Natural killer cell treated with Interleukin-12 subunit alpha and Interleukin-12 subunit beta and Interleukin-15 and Interleukin-18, amount 100 ng/mL, for 72 hours (primary cell): ENCODE data around the gene GRIP2. TPM values are rescaled to one million over a fixed set of nuclear protein-coding genes. Genes with fewer than 3 reads are reported as not detected.

Source experiments
- ATAC-seq, 2 donors: fragments of 150-1000 bp; cut with Tn5 transposase in 1 of 2; sonication (Bioruptor Pico), chemical (Tn5 transposase) in 1 of 2; 2 replicates each; pipeline ENCODE4 v1.10.0; 2021
- DNase-seq: peaks from one replicate; pipeline ENCODE4 v3.0.0; 2022; ENCODE audit warnings: low spot score
- H3K27ac Mint-ChIP-seq, 2 donors: 1 replicate in 1 of 2; 2 replicates in 1 of 2; pipeline ENCODE4 v1.8.0; 2022; ENCODE audit warnings: mixed read lengths in 2 of 2, mild to moderate bottlenecking in 1 of 2, moderate library complexity in 1 of 2
- H3K27me3 Mint-ChIP-seq, 2 donors: 1 replicate in 1 of 2; 2 replicates in 1 of 2; pipeline ENCODE4 v1.8.0; 2022; ENCODE audit warnings: mixed read lengths in 2 of 2
- H3K36me3 Mint-ChIP-seq: one replicate; pipeline ENCODE4 v1.8.0; 2022; ENCODE audit warnings: mixed read lengths
- H3K4me1 Mint-ChIP-seq, 2 donors: 1 replicate in 1 of 2; 2 replicates in 1 of 2; pipeline ENCODE4 v1.8.0; 2022; ENCODE audit warnings: low read depth in 2 of 2, mixed read lengths in 2 of 2, mild to moderate bottlenecking in 1 of 2
- H3K4me3 Mint-ChIP-seq: one replicate; pipeline ENCODE4 v1.8.0; 2022; ENCODE audit warnings: mixed read lengths
- H3K9me3 Mint-ChIP-seq: 2 replicates; pipeline ENCODE4 v1.8.0; 2022; ENCODE audit warnings: mixed read lengths
- total RNA-seq, 2 donors: library from RNA; stranded (reverse); gene quantifications; one replicate each; pipeline ENCODE4 v1.2.3, GENCODE V29; 2022

Gene GRIP2
- total RNA-seq, 2 donors from 2014 or later, result not detected

DNA sequence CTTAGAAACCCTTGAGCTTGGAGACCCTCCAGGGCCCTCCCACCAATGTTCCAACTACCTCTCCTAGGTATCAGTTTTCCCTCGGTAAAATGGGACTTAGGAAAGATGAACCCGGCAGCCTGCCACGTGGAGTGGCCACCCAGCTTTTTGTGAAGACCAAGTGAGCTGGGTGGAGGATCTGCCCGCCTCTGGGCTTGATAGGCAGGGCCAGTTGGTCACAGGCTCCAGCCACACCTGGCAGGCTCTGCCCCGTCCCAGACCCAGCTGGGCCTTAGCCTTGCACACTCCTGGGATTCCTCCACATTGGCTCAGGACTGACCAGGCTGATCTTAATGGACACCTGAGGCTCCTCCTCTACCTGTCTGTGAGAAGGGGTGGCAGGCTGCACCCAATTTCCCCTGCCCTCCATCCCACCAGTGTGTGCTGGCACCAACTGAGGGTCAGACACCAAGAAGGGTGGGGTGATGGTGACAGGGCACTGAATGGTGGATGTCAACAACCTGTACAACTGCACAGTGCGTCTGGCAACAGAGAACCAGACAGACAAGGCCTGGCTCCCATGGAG lies 761 bp upstream of the GRIP2 start:
- Mint-ChIP-seq H3K4me1 (no peaks in the 10 kb centered on the region), H3K9me3 (no peaks in the 10 kb centered on the region), H3K36me3 (no peaks in the 10 kb centered on the region), H3K4me3 (no peak overlapping the region), H3K27ac (no peak overlapping the region), H3K27me3 (peaks cover 6 to 8% of the 10 kb centered on the region in 2 donors)
- no peak for DNase-seq
- no peak for ATAC-seq

DNA sequence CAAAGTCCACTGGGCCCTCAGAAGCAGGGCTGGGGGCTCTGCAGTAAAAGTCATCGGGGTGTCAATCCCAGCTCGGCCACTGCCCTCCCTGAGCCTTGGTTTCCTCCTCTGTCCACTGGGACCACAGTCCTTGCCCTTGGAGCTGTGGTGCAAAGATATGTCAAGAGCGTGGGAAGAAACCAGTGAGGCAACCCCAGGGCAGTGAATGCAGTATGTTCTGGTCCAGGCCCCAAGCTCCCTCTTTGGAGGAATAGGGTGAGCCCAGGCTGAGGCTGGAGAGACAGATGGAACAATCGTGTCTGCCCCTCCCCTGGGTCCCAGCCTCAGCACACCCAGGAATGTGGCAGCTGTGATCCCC lies 779 bp downstream of the GRIP2 start:
- no peak overlapping the region for H3K27ac Mint-ChIP-seq
- H3K4me3 Mint-ChIP-seq, result no peak overlapping the region
- H3K27me3 Mint-ChIP-seq, result peaks cover 3 to 6% of the 10 kb centered on the region in 2 donors
- H3K36me3 Mint-ChIP-seq, result no peaks in the 10 kb centered on the region
- H3K4me1 Mint-ChIP-seq, result no peaks in the 10 kb centered on the region
- ATAC-seq (no peak), DNase-seq (no peak)
- H3K9me3 Mint-ChIP-seq, result no peaks in the 10 kb centered on the region

- no peak overlapping the region for H3K4me3 Mint-ChIP-seq
- H3K27me3 Mint-ChIP-seq, result peaks cover 3 to 6% of the 10 kb centered on the region in 2 donors
- H3K9me3 Mint-ChIP-seq, result no peaks in the 10 kb centered on the region
- ATAC-seq, result no peak
- DNase-seq, result no peak
- no peaks in the 10 kb centered on the region for H3K4me1 Mint-ChIP-seq
- H3K27ac Mint-ChIP-seq, result no peak overlapping the region
- H3K36me3 Mint-ChIP-seq, result no peaks in the 10 kb centered on the region
Measured at GRCh38 chr3:14538451-14539088, 1.6 kb downstream of the GRIP2 start.

- no peak for DNase-seq
- no peak for ATAC-seq
- no peak overlapping the region for H3K27ac Mint-ChIP-seq
- no peaks in the 10 kb centered on the region for H3K36me3 Mint-ChIP-seq
- H3K27me3 Mint-ChIP-seq, result peaks cover 6 to 8% of the 10 kb centered on the region in 2 donors
- H3K9me3 Mint-ChIP-seq, result no peaks in the 10 kb centered on the region
- no peaks in the 10 kb centered on the region for H3K4me1 Mint-ChIP-seq
- no peak overlapping the region for H3K4me3 Mint-ChIP-seq
Measured at GRCh38 chr3:14537590-14538450, 2.3 kb downstream of the GRIP2 start.

- DNase-seq (no peak), ATAC-seq (no peak)
- H3K4me3 Mint-ChIP-seq, result no peak overlapping the region
- H3K27me3 Mint-ChIP-seq, result peaks cover 0 to 5% of the 10 kb centered on the region in 2 donors
- H3K36me3 Mint-ChIP-seq, result no peaks in the 10 kb centered on the region
- H3K9me3 Mint-ChIP-seq, result no peaks in the 10 kb centered on the region
- no peak overlapping the region for H3K27ac Mint-ChIP-seq
- no peaks in the 10 kb centered on the region for H3K4me1 Mint-ChIP-seq
Measured at GRCh38 chr3:14536837-14537589, 3.1 kb downstream of the GRIP2 start.

DNA sequence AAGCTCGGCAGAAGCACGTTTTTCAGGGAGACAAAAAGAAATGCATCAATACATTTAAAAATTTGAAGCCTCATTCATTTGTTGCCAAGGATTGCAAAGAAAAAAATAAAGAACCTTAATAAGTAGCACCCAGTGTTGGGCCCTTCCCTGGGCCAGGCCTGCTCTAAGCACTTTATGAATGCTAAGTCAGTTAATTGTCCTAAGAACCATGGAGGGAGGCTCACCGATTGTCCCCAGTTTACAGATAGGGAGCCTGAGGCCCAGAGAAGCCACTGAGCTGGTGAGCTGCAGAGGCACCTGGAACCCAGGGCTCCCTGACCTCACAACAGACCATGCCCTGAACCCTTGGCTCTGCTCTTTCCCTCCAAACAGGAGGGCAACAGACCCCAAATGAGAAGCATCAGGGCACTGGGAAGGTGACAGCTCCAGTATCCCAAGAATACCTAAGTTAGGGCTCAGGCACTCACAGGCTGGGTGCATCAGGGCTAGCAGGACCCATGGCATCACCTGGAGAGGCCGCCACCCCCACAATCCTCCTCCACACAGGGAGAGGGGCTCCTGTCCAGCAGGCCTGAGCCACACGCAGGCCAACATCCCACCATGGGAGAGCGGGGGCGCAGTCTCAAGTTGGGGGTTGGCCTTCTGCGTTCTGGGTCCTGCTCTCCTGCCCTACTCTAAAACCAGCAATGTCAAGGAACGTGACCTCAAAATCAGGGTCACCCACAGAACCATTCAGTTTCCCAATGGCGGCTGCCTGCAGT lies 3.9 kb downstream of the GRIP2 start:
- ATAC-seq (no peak), DNase-seq (no peak)
- Mint-ChIP-seq H3K36me3 (no peaks in the 10 kb centered on the region), H3K27ac (no peak overlapping the region), H3K4me1 (no peaks in the 10 kb centered on the region), H3K4me3 (no peak overlapping the region), H3K9me3 (no peaks in the 10 kb centered on the region), H3K27me3 (peaks cover 3 to 7% of the 10 kb centered on the region in 2 donors)

GRCh38 chr3:14535616-14536015 lies 4.5 kb downstream of the GRIP2 start:
- Mint-ChIP-seq H3K27me3 (peaks cover 9% of the 10 kb centered on the region in 2 donors), H3K4me3 (no peak overlapping the region), H3K9me3 (no peaks in the 10 kb centered on the region), H3K4me1 (no peaks in the 10 kb centered on the region), H3K27ac (no peak overlapping the region), H3K36me3 (no peaks in the 10 kb centered on the region)
- DNase-seq (no peak), ATAC-seq (no peak)

DNA sequence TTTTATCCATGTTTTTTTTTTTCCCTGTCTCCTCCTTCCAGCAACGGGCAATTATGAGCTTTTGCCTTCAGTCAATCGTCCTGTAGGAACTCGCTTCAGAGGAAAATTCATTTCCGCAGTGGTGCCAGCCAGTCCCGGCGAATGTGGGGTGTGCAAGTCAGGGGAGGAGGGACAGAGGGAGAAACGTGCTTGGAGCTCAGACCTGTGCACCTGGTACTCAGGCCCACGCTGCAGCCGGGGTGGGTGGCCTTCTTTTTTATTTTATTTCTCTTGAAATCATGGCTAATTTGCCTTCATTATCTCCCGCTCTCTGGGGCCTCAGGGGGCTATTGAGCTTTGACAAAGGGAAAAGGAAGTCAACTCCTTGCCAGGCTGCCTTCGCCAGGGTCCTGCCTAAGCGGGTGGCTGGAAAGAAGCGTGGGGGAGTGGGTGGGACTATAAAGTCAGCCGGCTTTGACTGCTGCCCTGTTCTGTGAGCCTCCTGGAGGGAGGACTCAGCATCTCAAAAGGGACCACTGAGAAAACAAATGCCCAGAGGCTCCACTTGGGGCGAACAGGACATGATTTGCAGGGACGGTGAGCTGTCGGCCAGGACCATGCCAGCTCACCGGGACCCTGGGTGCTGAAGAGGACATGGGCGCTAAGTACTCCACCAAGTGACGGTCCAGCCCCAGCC lies 5.5 kb downstream of the GRIP2 start:
- ATAC-seq (no peak), DNase-seq (no peak)
- Mint-ChIP-seq H3K4me1 (no peaks in the 10 kb centered on the region), H3K27me3 (peaks cover 10 to 18% of the 10 kb centered on the region in 2 donors), H3K27ac (no peak overlapping the region), H3K4me3 (no peak overlapping the region), H3K9me3 (no peaks in the 10 kb centered on the region), H3K36me3 (no peaks in the 10 kb centered on the region)

- Mint-ChIP-seq H3K27ac (no peak overlapping the region), H3K27me3 (peaks cover 12 to 22% of the 10 kb centered on the region in 2 donors), H3K4me1 (no peaks in the 10 kb centered on the region), H3K4me3 (no peak overlapping the region), H3K9me3 (no peaks in the 10 kb centered on the region), H3K36me3 (no peaks in the 10 kb centered on the region)
- no peak for DNase-seq
- no peak for ATAC-seq
Measured at GRCh38 chr3:14533457-14533958, 6.6 kb downstream of the GRIP2 start.

DNA sequence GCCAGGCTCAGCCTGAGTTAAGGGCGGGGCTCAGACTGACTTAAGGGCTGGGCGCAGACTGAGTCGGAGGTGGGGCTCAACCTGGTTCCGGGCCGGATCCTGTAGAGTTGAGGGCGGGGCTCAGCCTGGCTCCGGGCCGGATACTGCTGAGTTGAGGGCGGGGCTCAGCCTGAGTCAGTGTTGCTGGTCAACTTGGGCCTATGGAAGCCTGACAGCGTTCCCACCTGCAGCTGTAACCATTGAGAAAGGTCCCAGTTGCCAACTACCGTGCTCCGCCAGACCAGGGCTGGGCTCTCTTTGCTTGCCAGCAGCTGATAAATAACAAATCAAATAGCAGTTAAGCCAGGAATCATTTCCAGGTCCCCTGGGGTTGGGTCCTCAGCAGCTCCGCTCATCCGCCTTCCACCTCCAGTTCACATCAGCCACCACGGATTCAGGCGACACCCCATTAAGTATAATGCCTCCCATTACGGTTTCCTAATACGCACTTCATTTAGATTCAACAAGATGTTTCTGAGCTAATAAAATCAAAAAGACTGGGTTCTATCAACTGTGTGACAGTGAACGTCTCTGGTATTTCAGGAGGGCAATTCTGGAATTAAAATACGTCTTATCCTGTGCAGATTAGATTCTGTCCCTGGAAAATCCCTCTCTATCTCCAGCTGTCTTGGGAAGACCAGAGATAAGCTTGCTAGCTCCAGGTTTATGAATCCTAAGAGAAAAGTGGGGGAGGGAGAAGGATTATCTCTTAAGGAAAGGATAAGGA lies 7.3 kb downstream of the GRIP2 start:
- ATAC-seq (peak in 1 of 2 donors; percentile 60), DNase-seq (no peak)
- H3K27me3 Mint-ChIP-seq, result peaks cover 15 to 27% of the 10 kb centered on the region in 2 donors
- no peaks in the 10 kb centered on the region for H3K36me3 Mint-ChIP-seq
- H3K4me3 Mint-ChIP-seq, result no peak overlapping the region
- H3K9me3 Mint-ChIP-seq, result no peaks in the 10 kb centered on the region
- H3K4me1 Mint-ChIP-seq, result no peaks in the 10 kb centered on the region
- no peak overlapping the region for H3K27ac Mint-ChIP-seq

- DNase-seq, result no peak
- no peaks in the 10 kb centered on the region for H3K9me3 Mint-ChIP-seq
- H3K36me3 Mint-ChIP-seq, result no peaks in the 10 kb centered on the region
- peaks cover 18 to 29% of the 10 kb centered on the region in 2 donors for H3K27me3 Mint-ChIP-seq
- no peak overlapping the region for H3K27ac Mint-ChIP-seq
- no peak for ATAC-seq
- H3K4me1 Mint-ChIP-seq, result no peaks in the 10 kb centered on the region
- no peak overlapping the region for H3K4me3 Mint-ChIP-seq
Measured at GRCh38 chr3:14531856-14532395, 8.2 kb downstream of the GRIP2 start.

DNA sequence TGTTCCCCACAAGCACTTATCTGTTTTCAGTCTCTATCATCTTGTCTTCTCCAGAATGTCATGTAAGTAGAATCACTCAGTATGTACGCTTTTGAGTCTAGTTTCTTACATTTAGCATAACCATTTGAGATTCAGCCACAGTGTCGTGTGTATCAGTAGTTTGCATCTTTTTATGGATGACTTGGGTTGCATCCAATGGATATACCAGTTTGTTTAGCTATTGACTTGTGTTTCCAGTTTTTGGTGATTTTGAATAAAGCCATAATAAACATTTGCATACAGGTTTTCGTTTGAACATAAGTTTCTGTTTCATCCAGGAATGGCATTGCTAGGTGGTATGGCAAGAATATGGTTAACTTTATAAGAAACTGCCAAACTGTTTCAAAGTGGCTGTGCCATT lies 12.1 kb downstream of the GRIP2 start:
- Mint-ChIP-seq H3K4me1 (no peaks in the 10 kb centered on the region), H3K4me3 (no peak overlapping the region), H3K27me3 (peaks cover 27 to 35% of the 10 kb centered on the region in 2 donors), H3K27ac (no peak overlapping the region), H3K9me3 (no peaks in the 10 kb centered on the region), H3K36me3 (no peaks in the 10 kb centered on the region)
- no peak for ATAC-seq
- no peak for DNase-seq
